CD4-positive, alpha-beta T cell treated with Interleukin-6 at 100 ng/mL for 8 hours (primary cell): ENCODE results near the gene DCTN1.
"Not testable (repeated sequence)": the region's sequence is repeated elsewhere in the genome, so short reads cannot be mapped to it uniquely, and the experiment has no call there.

Source experiments
- DNase-seq: peaks from one replicate; pipeline ENCODE4 v3.0.0-alpha.2; 2020; ENCODE audit warnings: mixed read lengths, low spot score

Gene DCTN1

GRCh38 chr2:74369976-74370375, 10.1 kb downstream of the DCTN1 start:
- no peak for DNase-seq

GRCh38 chr2:74368499-74368898, 11.6 kb downstream of the DCTN1 start:
- no peak for DNase-seq

- DNase-seq, result no peak
These were observed 12.3 kb downstream of the DCTN1 start for GRCh38 chr2:74367789-74368188.

GRCh38 chr2:74366036-74366435, 14.1 kb downstream of the DCTN1 start:
- no peak for DNase-seq

- DNase-seq, result no peak
These were observed 15.3 kb downstream of the DCTN1 start for GRCh38 chr2:74364533-74365505.

- DNase-seq, result no peak
These were observed 18.8 kb downstream of the DCTN1 start for GRCh38 chr2:74361327-74361726.

- DNase-seq, result no peak
These were observed 22.5 kb downstream of the DCTN1 start for GRCh38 chr2:74357627-74358026.

GRCh38 chr2:74349889-74350288, 30.2 kb downstream of the DCTN1 start:
- no peak for DNase-seq

GRCh38 chr2:74347742-74348141, 32.4 kb downstream of the DCTN1 start:
- no peak for DNase-seq

GRCh38 chr2:74347303-74347702, 32.8 kb downstream of the DCTN1 start:
- no peak for DNase-seq

- no peak for DNase-seq
These were observed 34.7 kb downstream of the DCTN1 start for GRCh38 chr2:74345272-74345943.

- DNase-seq, result no peak
These were observed 36.8 kb downstream of the DCTN1 start, which contains the start of gene SLC4A5 for GRCh38 chr2:74343316-74343715. TSS of gene SLC4A5 (minus strand) at chr2:74343416. CDS start at chr2:74315023, 28,393 bp downstream.

- DNase-seq, result not testable (repeated sequence)
These were observed 43.9 kb downstream of the DCTN1 start for GRCh38 chr2:74336227-74336626.

GRCh38 chr2:74334931-74335333, 45.2 kb downstream of the DCTN1 start:
- peak; percentile 69 for DNase-seq

GRCh38 chr2:74333896-74334586, 46.1 kb downstream of the DCTN1 start:
- DNase-seq, result no peak

- DNase-seq, result no peak
These were observed 46.9 kb downstream of the DCTN1 start for GRCh38 chr2:74333175-74333574.

GRCh38 chr2:74332550-74333174, 47.4 kb downstream of the DCTN1 start:
- DNase-seq, result no peak

GRCh38 chr2:74328573-74328972, 51.5 kb downstream of the DCTN1 start:
- no peak for DNase-seq

GRCh38 chr2:74328074-74328473, 52.0 kb downstream of the DCTN1 start:
- no peak for DNase-seq

- DNase-seq, result no peak
These were observed 52.5 kb downstream of the DCTN1 start for GRCh38 chr2:74327627-74328026.

- DNase-seq, result no peak
These were observed 52.9 kb downstream of the DCTN1 start for GRCh38 chr2:74327199-74327598.

- DNase-seq, result no peak
These were observed 54.3 kb downstream of the DCTN1 start for GRCh38 chr2:74325815-74326214.
